Skeletal muscle tissue (tissue), 4 donors: Measurements from ENCODE around the gene ALAD. TPM values are rescaled to one million over a fixed set of nuclear protein-coding genes. Genes with fewer than 3 reads are reported as not detected.
A peak's percentile ranks its signal among the peaks of the same experiment; 100 is the strongest.
"Not testable (repeated sequence)": the region's sequence is repeated elsewhere in the genome, so short reads cannot be mapped to it uniquely, and the experiment has no call there.

Experiments
- H3K27ac ChIP-seq: one replicate; pipeline ENCODE4 v1.7.0; 2013; ENCODE audit warnings: mild to moderate bottlenecking, low read depth, low read length, inconsistent platforms
- H3K27me3 ChIP-seq, 3 donors: one replicate each; pipeline ENCODE4 v1.7.0; 2013; ENCODE audit warnings: low read length in 3 of 3; ENCODE audit not compliant: control insufficient read depth in 3 of 3, insufficient read depth in 3 of 3
- H3K36me3 ChIP-seq, 3 donors: one replicate each; pipeline ENCODE4 v1.7.0; 2013; ENCODE audit warnings: low read length in 3 of 3; ENCODE audit not compliant: control insufficient read depth in 3 of 3, insufficient read depth in 3 of 3
- H3K4me1 ChIP-seq, 3 donors: one replicate each; pipeline ENCODE4 v1.7.0; 2013; ENCODE audit warnings: low read length in 3 of 3, mild to moderate bottlenecking in 3 of 3; ENCODE audit not compliant: control insufficient read depth in 3 of 3, insufficient read depth in 3 of 3
- H3K4me3 ChIP-seq, 3 donors: one replicate each; pipeline ENCODE4 v1.7.0; 2013; ENCODE audit warnings: low read length in 3 of 3
- H3K9ac ChIP-seq, 3 donors: one replicate each; pipeline ENCODE4 v1.7.0; 2013; ENCODE audit warnings: low read length in 3 of 3, mild to moderate bottlenecking in 3 of 3, moderate library complexity in 2 of 3, low read depth in 1 of 3
- H3K9me3 ChIP-seq, 3 donors: one replicate each; pipeline ENCODE4 v1.7.0; 2013; ENCODE audit warnings: low read length in 3 of 3; ENCODE audit not compliant: control insufficient read depth in 3 of 3
- total RNA-seq: library from RNA; depleted of rRNA; stranded (reverse); fragments of >200 nt; gene quantifications from one replicate; pipeline ENCODE4 v1.2.3, GENCODE V29; 2014
- donor health status: Osteomylitis.

The ALAD gene
- total RNA-seq, 1 donor from 2014 or later: 8.4 TPM

DNA sequence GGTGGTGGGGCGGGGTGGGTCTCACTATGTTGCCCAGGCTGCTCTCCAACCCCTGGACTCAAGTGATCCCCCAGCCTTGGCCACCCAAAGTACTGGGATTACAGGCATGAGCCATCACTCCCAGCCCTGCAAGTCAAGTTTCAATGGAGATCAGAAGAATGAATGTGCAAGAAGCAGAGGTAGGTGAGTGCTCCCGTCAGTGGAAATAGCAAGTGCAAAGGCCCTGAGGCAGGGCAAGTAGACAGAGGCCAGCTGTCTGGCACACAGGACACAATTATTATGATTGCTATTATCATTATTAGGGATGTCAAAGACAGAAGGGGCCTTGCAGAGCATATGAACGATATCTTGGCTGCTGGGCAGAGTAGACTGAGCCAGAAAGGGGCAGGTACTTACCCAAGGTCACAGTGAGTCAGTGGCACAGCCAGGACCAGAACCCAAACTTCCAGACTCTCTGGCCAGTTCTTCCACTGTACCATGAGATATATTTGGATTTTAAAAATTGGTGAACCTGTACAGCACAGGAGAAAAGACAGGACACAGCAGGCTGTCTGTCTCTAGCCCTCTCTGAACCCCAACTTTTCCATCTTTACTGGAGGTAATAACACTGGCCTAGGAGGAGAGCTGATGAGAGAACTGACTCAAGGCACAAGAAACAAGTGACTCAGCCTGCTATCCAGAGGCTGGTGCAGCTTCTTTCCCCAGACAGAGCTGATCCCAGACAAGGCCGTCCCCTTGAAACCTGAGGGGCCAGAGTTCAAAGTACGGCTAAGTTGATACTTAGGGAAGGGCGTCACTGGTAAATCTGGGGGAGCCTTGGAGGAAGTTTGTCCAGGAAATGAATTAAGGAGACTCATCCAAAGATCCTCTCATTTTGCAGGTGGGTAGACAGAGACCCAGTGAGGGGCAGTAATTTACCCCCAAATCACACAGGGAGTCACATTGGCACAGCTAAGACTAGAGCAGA lies 25.7 kb downstream of the ALAD start:
- peaks cover 5 to 12% (median 7%) of the 10 kb centered on the region in 3 donors for H3K4me1 ChIP-seq
- H3K27ac ChIP-seq: no peak overlapping the region
- H3K36me3 ChIP-seq: peaks cover 0 to 26% (median 12%) of the 10 kb centered on the region in 3 donors
- H3K27me3 ChIP-seq: no peaks in the 10 kb centered on the region
- no peaks in the 10 kb centered on the region for H3K9me3 ChIP-seq
- H3K4me3 ChIP-seq: no peak overlapping the region
- H3K9ac ChIP-seq: peak overlapping the region in 1 of 3 donors; percentile 28

- Histone ChIP-seq H3K36me3 (peaks cover 0 to 26% (median 12%) of the 10 kb centered on the region in 3 donors), H3K4me1 (peaks cover 5 to 20% (median 14%) of the 10 kb centered on the region in 3 donors), H3K4me3 (no peak overlapping the region), H3K27ac (no peak overlapping the region), H3K27me3 (no peaks in the 10 kb centered on the region), H3K9ac (no peak overlapping the region), H3K9me3 (no peaks in the 10 kb centered on the region)
These were observed 27.2 kb downstream of the ALAD start for GRCh38 chr9:113373676-113374392.

DNA sequence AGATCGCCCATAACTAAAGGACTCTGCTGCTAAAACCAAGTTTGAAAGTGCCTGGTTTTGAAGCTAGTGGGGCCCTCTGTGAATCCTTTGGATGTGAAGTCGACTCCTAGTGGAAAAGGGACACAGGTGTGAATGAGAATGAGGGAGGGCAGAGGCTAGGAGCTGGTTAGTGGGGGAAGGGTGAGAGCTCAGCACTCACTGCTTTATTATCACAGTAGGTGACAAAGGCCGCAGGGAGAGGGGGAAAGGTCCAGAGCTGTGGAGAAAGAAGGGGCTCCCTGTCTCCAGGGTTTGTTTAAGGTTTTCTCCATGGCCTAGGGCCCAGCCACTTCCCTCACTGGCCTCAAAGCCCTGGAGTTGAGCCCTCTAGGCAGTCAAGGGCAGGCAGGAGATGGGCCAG lies 27.8 kb downstream of the ALAD start:
- Histone ChIP-seq H3K27me3 (no peaks in the 10 kb centered on the region), H3K36me3 (peaks cover 0 to 26% (median 12%) of the 10 kb centered on the region in 3 donors), H3K4me1 (peaks cover 5 to 20% (median 14%) of the 10 kb centered on the region in 3 donors), H3K4me3 (no peak overlapping the region), H3K9me3 (no peaks in the 10 kb centered on the region), H3K9ac (no peak overlapping the region), H3K27ac (no peak overlapping the region)

DNA sequence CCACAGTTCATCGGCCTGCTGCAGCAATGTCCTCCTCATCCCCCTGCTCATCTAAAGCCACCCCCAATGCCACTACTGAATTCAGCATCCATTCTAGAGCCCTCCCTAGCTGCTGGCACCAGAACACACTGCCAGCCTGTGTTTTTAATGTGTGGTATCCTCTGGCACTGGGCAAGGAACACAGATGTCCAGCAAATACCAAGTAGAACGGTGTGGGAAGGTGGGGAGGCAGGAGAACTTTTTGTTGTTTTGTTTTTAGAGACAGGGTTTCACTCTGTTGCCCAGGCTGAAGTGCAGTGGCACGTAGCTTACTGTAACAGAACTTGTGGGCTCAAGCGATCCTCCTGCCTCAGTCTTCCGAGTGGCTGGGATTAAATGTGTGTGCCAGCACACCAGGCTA lies 29.0 kb downstream of the ALAD start:
- Histone ChIP-seq H3K9me3 (no peaks in the 10 kb centered on the region), H3K27me3 (no peaks in the 10 kb centered on the region), H3K9ac (no peak overlapping the region), H3K4me1 (peaks cover 3 to 18% (median 11%) of the 10 kb centered on the region in 3 donors), H3K36me3 (peaks cover 0 to 26% (median 12%) of the 10 kb centered on the region in 3 donors), H3K4me3 (no peak overlapping the region), H3K27ac (no peak overlapping the region)

GRCh38 chr9:113370806-113371325 lies 30.2 kb downstream of the ALAD start:
- Histone ChIP-seq H3K36me3 (peaks cover 0 to 26% (median 12%) of the 10 kb centered on the region in 3 donors), H3K27me3 (no peaks in the 10 kb centered on the region), H3K9me3 (no peaks in the 10 kb centered on the region), H3K27ac (no peak overlapping the region), H3K4me3 (no peak overlapping the region), H3K9ac (no peak overlapping the region), H3K4me1 (peaks cover 3 to 15% (median 11%) of the 10 kb centered on the region in 3 donors)

GRCh38 chr9:113369855-113370140 lies 31.3 kb downstream of the ALAD start:
- Histone ChIP-seq H3K9ac (no peak overlapping the region), H3K9me3 (no peaks in the 10 kb centered on the region), H3K4me1 (peaks cover 0 to 8% (median 7%) of the 10 kb centered on the region in 3 donors), H3K36me3 (peaks cover 0 to 20% (median 12%) of the 10 kb centered on the region in 3 donors), H3K27me3 (no peaks in the 10 kb centered on the region), H3K4me3 (peak overlapping the region in 1 of 3 donors; percentile 23), H3K27ac (no peak overlapping the region)

- H3K27ac ChIP-seq: no peak overlapping the region
- H3K36me3 ChIP-seq: peaks cover 0 to 17% (median 9%) of the 10 kb centered on the region in 3 donors
- no peaks in the 10 kb centered on the region for H3K9me3 ChIP-seq
- H3K27me3 ChIP-seq: no peaks in the 10 kb centered on the region
- peak overlapping the region in 1 of 3 donors; percentile 23 for H3K4me3 ChIP-seq
- H3K4me1 ChIP-seq: peaks cover 0 to 8% (median 7%) of the 10 kb centered on the region in 3 donors
- no peak overlapping the region for H3K9ac ChIP-seq
These were observed 31.9 kb downstream of the ALAD start for GRCh38 chr9:113368982-113369854.

DNA sequence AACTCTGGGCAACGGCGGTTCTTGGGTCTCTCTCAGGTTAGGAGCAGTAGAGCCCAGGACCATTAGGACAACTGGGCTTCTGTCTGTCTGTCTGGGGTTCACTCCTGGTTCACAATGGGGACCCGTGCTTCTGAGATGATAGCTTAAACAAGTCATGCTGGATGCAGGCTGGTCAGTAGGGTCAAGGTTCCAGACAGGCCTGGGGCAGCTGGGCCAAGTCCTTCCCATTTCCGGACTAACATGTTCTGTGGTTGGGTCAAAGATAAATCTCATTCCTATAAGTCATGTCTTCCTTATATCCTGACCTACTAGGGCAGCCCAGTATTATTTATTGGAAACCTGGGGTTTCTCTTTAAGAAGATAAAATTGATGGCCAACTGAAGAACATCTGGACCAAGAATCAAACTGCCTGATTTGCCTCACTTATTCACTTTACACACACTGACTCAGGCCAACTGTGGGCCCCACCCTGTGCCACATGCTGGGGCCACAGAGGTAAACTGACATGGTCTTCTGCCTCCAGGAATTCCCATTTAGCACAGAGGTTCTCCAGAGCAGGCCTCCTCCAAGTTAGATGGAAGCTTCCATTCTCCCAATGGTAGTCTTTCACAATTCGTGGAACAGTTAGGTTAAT lies 32.6 kb downstream of the ALAD start:
- Histone ChIP-seq H3K27me3 (no peaks in the 10 kb centered on the region), H3K27ac (no peak overlapping the region), H3K9ac (no peak overlapping the region), H3K36me3 (peaks cover 0 to 9% (median 2%) of the 10 kb centered on the region in 3 donors), H3K4me1 (peaks cover 0 to 8% (median 7%) of the 10 kb centered on the region in 3 donors), H3K9me3 (no peaks in the 10 kb centered on the region), H3K4me3 (no peak overlapping the region)

GRCh38 chr9:113365652-113366051 lies 35.4 kb downstream of the ALAD start:
- not testable (repeated sequence) for H3K27ac ChIP-seq, H3K27me3 ChIP-seq, H3K9me3 ChIP-seq, H3K36me3 ChIP-seq, H3K4me3 ChIP-seq, H3K9ac ChIP-seq, H3K4me1 ChIP-seq
